Measurements from ENCODE around the gene EDDM3A. TPM values are rescaled to one million over a fixed set of nuclear protein-coding genes. Genes with fewer than 3 reads are reported as not detected.

EDDM3A gene
- total and polyA plus RNA-seq, 8 donors = 0.15 to 0.47 (median 0.23) TPM; not detected in 4

GRCh38 chr14:20790464-20791116 lies 44.9 kb downstream of the EDDM3A start:
- H3K27ac ChIP-seq = peak overlapping the region; percentile 20 to 54
- TF ChIP-seq, protein P1, sequence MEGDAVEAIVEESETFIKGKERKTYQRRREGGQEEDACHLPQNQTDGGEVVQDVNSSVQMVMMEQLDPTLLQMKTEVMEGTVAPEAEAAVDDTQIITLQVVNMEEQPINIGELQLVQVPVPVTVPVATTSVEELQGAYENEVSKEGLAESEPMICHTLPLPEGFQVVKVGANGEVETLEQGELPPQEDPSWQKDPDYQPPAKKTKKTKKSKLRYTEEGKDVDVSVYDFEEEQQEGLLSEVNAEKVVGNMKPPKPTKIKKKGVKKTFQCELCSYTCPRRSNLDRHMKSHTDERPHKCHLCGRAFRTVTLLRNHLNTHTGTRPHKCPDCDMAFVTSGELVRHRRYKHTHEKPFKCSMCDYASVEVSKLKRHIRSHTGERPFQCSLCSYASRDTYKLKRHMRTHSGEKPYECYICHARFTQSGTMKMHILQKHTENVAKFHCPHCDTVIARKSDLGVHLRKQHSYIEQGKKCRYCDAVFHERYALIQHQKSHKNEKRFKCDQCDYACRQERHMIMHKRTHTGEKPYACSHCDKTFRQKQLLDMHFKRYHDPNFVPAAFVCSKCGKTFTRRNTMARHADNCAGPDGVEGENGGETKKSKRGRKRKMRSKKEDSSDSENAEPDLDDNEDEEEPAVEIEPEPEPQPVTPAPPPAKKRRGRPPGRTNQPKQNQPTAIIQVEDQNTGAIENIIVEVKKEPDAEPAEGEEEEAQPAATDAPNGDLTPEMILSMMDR (IDR thresholded peaks at IDR 0.05) = no peak
- no peaks in the 10 kb centered on the region for H3K9me3 ChIP-seq
- H3K4me1 ChIP-seq = peaks cover 10 to 64% of the 10 kb centered on the region in 2 donors
- H3K36me3 ChIP-seq = no peaks in the 10 kb centered on the region
- ATAC-seq (peak; percentile 58), DNase-seq (no peak)
- H3K27me3 ChIP-seq = no peaks in the 10 kb centered on the region
- H3K4me3 ChIP-seq = no peak overlapping the region
- intact Hi-C loops (cut with DNase I) = no loop called here

DNA sequence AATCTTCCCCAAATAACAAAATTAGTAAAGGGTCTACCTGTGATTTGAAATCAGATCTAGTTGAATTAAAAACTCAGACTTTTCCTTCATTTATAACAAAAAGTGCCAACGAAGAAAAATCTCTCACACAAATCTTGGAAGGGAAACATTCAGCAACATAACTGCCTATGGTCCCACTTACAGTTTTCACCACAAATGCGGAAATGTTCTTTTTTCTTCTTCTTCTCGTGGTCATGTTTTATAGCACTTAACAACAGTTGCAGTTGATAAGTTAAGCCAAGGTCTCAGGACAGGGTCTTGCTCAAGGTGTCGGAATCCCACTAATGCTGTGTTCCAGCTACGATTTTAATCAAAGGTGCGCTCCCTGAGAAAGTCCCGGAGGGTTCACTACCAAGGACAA lies 45.5 kb downstream of the EDDM3A start:
- DNase-seq (no peak), ATAC-seq (no peak)
- Histone ChIP-seq H3K36me3 (no peaks in the 10 kb centered on the region), H3K27ac (peak overlapping the region in 1 of 2 donors; percentile 20), H3K27me3 (no peaks in the 10 kb centered on the region), H3K4me1 (peaks cover 10 to 61% of the 10 kb centered on the region in 2 donors), H3K9me3 (no peaks in the 10 kb centered on the region), H3K4me3 (no peak overlapping the region)
- intact Hi-C loops (cut with DNase I) = no loop called here
- TF ChIP-seq, protein P1 (IDR thresholded peaks at IDR 0.05) = no peak

DNA sequence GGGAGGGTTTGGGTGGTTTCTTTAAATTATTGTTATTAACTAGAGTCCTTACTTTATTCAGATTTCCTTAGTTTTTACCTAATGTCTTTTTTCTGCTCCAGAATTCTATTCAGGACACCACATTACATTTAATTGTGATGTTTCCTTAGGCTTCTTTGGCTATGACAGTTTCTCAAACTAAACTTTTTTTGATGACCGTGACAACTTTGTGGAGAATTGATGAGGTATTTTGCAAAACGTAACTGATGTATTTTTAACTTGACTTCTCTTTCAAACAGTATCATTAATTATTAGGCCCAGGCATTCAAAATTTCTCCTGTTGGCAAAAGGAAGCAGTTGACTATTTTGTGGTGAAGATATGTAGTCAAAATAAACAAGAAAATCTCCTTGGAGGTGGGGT lies 45.9 kb downstream of the EDDM3A start:
- no peak for DNase-seq
- no peak for ATAC-seq
- H3K27ac ChIP-seq = peak overlapping the region in 1 of 2 donors; percentile 20
- no peaks in the 10 kb centered on the region for H3K9me3 ChIP-seq
- TF ChIP-seq, protein P1 (IDR thresholded peaks at IDR 0.05) = no peak
- no peak overlapping the region for H3K4me3 ChIP-seq
- H3K4me1 ChIP-seq = peaks cover 10 to 60% of the 10 kb centered on the region in 2 donors
- H3K36me3 ChIP-seq = no peaks in the 10 kb centered on the region
- intact Hi-C loops (cut with DNase I) = no loop called here
- no peaks in the 10 kb centered on the region for H3K27me3 ChIP-seq

DNA sequence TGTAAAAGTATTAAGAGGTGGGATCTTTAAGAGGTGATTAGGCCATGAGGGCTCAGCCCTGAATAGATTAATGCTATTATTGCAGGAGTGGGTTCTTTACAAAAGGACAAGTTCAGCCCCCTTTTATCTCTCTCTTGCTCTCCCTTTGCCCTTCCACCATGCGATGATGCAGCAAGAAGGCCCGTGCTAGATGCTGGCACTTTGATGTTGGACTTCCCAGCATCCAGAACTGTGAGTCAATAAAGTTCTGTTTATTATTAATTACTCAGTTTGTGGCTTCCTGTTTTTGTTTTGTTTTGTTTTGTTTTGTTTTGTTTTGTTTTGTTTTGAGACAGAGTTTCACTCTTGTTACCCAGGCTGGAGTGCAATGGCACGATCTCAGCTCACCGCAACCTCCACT lies 46.9 kb downstream of the EDDM3A start:
- H3K4me1 ChIP-seq = peaks cover 10 to 70% of the 10 kb centered on the region in 2 donors
- ATAC-seq (no peak), DNase-seq (no peak)
- intact Hi-C loops (cut with DNase I) = no loop called here
- H3K36me3 ChIP-seq = no peaks in the 10 kb centered on the region
- TF ChIP-seq, protein P1 (IDR thresholded peaks at IDR 0.05) = no peak
- no peaks in the 10 kb centered on the region for H3K27me3 ChIP-seq
- H3K27ac ChIP-seq = no peak overlapping the region
- no peaks in the 10 kb centered on the region for H3K9me3 ChIP-seq
- no peak overlapping the region for H3K4me3 ChIP-seq

- intact Hi-C loops (cut with DNase I) = no loop called here
- DNase-seq (no peak), ATAC-seq (no peak)
- Histone ChIP-seq H3K27me3 (no peaks in the 10 kb centered on the region), H3K36me3 (no peaks in the 10 kb centered on the region), H3K27ac (peak overlapping the region in 1 of 2 donors; percentile 14), H3K9me3 (no peaks in the 10 kb centered on the region), H3K4me3 (no peak overlapping the region), H3K4me1 (peaks cover 3 to 79% of the 10 kb centered on the region in 2 donors)
- TF ChIP-seq, protein P1 (IDR thresholded peaks at IDR 0.05) = no peak
These were observed 49.1 kb downstream of the EDDM3A start for GRCh38 chr14:20794644-20795369.
